Aorta (tissue), 5 donors: Measurements from ENCODE around the gene NFIC. TPM values are rescaled to one million over a fixed set of nuclear protein-coding genes. Genes with fewer than 3 reads are reported as not detected.

Experiments
- ATAC-seq: fragments of 200-7000 bp; cut with Tn5 transposase; one replicate; pipeline ENCODE4 v1.9.1; 2022; ENCODE audit warnings: moderate library complexity; ENCODE audit not compliant: low FRiP score
- DNase-seq, 2 donors: peaks; one replicate each; pipeline ENCODE4 v3.0.0-alpha.2; 2020
- H3K27ac ChIP-seq, 2 donors: one replicate each; pipeline ENCODE4 v1.5.1; 2013; ENCODE audit warnings: low read length in 2 of 2, mild to moderate bottlenecking in 2 of 2, moderate library complexity in 2 of 2, control low read depth in 1 of 2, inconsistent platforms in 1 of 2, low read depth in 1 of 2
- H3K27me3 ChIP-seq, 2 donors: one replicate each; pipeline ENCODE4 v1.6.1; 2013; ENCODE audit warnings: control low read depth in 1 of 2, low read length in 1 of 2, mild to moderate bottlenecking in 1 of 2, moderate library complexity in 1 of 2; ENCODE audit not compliant: insufficient read depth in 2 of 2, control insufficient read depth in 1 of 2
- H3K36me3 ChIP-seq, 2 donors: one replicate each; pipeline ENCODE4 v1.6.1; 2013; ENCODE audit warnings: control low read depth in 1 of 2, low read length in 1 of 2, mild to moderate bottlenecking in 1 of 2; ENCODE audit not compliant: insufficient read depth in 2 of 2, control insufficient read depth in 1 of 2
- H3K4me1 ChIP-seq, 2 donors: one replicate each; pipeline ENCODE4 v1.6.1; 2013; ENCODE audit warnings: low read length in 2 of 2, control low read depth in 1 of 2, mild to moderate bottlenecking in 1 of 2, moderate library complexity in 1 of 2; ENCODE audit not compliant: insufficient read depth in 2 of 2, control insufficient read depth in 1 of 2
- H3K4me3 ChIP-seq, 2 donors: one replicate each; pipeline ENCODE4 v1.5.1; 2013; ENCODE audit warnings: low read length in 2 of 2, control low read depth in 1 of 2, mild to moderate bottlenecking in 1 of 2
- H3K9me3 ChIP-seq: one replicate; pipeline ENCODE4 v1.6.1; 2013; ENCODE audit warnings: mild to moderate bottlenecking, low read length; ENCODE audit not compliant: control insufficient read depth
- WGBS, 2 donors: extraction: QIAGEN DNeasy Blood & Tissue Kit; methylation state at CpG; one replicate each; pipeline ENCODE4 v1.1.7; 2013; 5-methylcytosine and 5-hydroxymethylcytosine counted together
- intact Hi-C, 2 donors: fragments of 100-400 bp; cut with DNase I; formaldehyde crosslinking; loops; one replicate each; pipeline versions ENCODE4 v1.14.2 to v1.15.0; 2022
- long read RNA-seq, 2 donors: library from polyadenylated mRNA; unstranded; transcript quantifications; one replicate each; pipeline ENCODE4 v2.0.0, GENCODE V29; 2020 to 2021
- polyA plus RNA-seq, 2 donors: library from polyadenylated mRNA; stranded (reverse); fragments of 200-250 nt; gene quantifications; one replicate each; pipeline ENCODE4 v1.2.3, GENCODE V29; 2013
- total RNA-seq, 2 donors: library from RNA; stranded (reverse); fragmentation: NEBNext Ultra II Directional; extraction: Animal tissue kit (Norgen Biotek cat#: 25700); gene quantifications; one replicate each; pipeline ENCODE4 v1.2.1, GENCODE V29; 2021
- donor health status: healthy with polysubstance abuse.
- donor health status: Bipolar disorder and iron deficiency.
- donor health status: DM: no; HTN: no; CAD: no.
- donor health status: DM: no; HTN: no; CAD: no.
- donor health status: DM: yes; HTN: yes; CAD: no.

Gene NFIC
- total RNA-seq: 100 to 1,000 TPM; 175 to 188 TPM
- polyA plus RNA-seq: 10 to 100 TPM; 37.5 to 37.7 TPM
- long read RNA-seq, donor 1, full-length matches to known transcripts: 288 of 404 reads
- long read RNA-seq, donor 1, partial matches to known transcripts: 24 of 404 reads
- long read RNA-seq, donor 1, other reads (novel, unspliced or antisense): 92 of 404 reads
- long read RNA-seq, donor 2, full-length matches to known transcripts: 16 of 120 reads
- long read RNA-seq, donor 2, partial matches to known transcripts: 13 of 120 reads
- long read RNA-seq, donor 2, other reads (novel, unspliced or antisense): 91 of 120 reads

GRCh38 chr19:3365836-3366752 is at the start of gene NFIC:
Gene NFIC (plus strand): TSS chr19:3366583. CDS start chr19:3366637, 54 bp downstream.
- DNase-seq: peak; percentile 89 to 92
- Histone ChIP-seq H3K4me3 (peak within 1 kb of the TSS; percentile 92 to 96), H3K27me3 (no peaks in the 10 kb centered on the region), H3K36me3 (no peaks in the 10 kb centered on the region), H3K27ac (peak within 1 kb of the TSS; percentile 81), H3K9me3 (no peaks in the 10 kb centered on the region), H3K4me1 (no peaks in the 10 kb centered on the region)
- 0 to 1% methylated on average over 31 to 53 of the region's 64 CpGs for WGBS, 2 donors
- intact Hi-C loops: loop anchor here (2.0 to 5.0 kb wide), 2 partner anchors 36 to 37 kb away; no protein-coding TSS in a partner anchor
- ATAC-seq: peak; percentile 80

GRCh38 chr19:3316659-3317207 is 49.6 kb upstream of the NFIC start:
- ATAC-seq (no peak), DNase-seq (no peak)
- intact Hi-C loops: no loop called here
- H3K4me3 ChIP-seq: no peak overlapping the region
- H3K27me3 ChIP-seq: no peaks in the 10 kb centered on the region
- H3K4me1 ChIP-seq: no peaks in the 10 kb centered on the region
- no peaks in the 10 kb centered on the region for H3K9me3 ChIP-seq
- H3K36me3 ChIP-seq: no peaks in the 10 kb centered on the region
- WGBS, 2 donors: 86% methylated on average over 5 of the region's 5 CpGs
- H3K27ac ChIP-seq: no peak overlapping the region

DNA sequence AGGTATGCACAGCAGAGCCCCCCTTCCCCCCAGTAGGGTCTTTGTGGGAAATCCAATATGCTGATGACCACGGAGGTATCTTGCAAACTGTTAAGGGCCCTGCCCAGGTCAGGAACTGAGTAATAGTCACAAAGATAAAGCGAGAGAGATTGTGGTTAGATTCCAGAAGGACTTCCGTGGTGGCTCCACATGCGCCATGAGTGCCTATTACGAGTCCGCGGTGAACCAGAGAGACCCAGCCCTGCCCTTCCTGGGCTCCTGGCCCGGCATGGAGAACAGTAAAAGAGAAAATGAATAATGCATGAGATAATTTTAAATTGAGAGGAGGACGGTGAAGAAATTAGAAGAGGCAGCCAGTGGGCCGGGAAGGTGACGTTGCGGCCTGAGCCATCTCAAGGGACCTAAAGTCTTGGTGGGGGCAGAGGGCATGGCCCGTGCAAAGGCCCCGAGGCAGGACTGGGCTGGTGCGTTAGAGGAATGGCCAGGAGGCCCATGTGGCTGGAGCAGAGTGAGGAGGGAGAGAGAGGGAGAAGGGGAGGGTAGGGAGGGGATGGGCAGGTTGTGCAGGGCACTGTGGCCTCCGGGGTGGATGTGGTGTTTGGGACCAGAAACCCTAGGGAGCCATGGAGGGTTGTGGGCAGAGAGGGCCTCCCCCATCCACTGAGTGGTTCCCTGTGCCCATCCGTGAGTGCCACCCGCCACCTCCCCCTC is 46.6 kb upstream of the NFIC start:
- H3K4me3 ChIP-seq: no peak overlapping the region
- H3K9me3 ChIP-seq: no peaks in the 10 kb centered on the region
- intact Hi-C loops: no loop called here
- no peaks in the 10 kb centered on the region for H3K4me1 ChIP-seq
- H3K27ac ChIP-seq: no peak overlapping the region
- WGBS, 2 donors: 54% methylated on average over 18 of the region's 18 CpGs
- ATAC-seq: no peak
- H3K36me3 ChIP-seq: no peaks in the 10 kb centered on the region
- DNase-seq: peak in 1 of 2 donors; percentile 28
- H3K27me3 ChIP-seq: no peaks in the 10 kb centered on the region

- Histone ChIP-seq H3K36me3 (no peaks in the 10 kb centered on the region), H3K9me3 (no peaks in the 10 kb centered on the region), H3K27me3 (no peaks in the 10 kb centered on the region), H3K27ac (no peak overlapping the region), H3K4me3 (no peak overlapping the region), H3K4me1 (no peaks in the 10 kb centered on the region)
- DNase-seq (peak in 1 of 2 donors; percentile 33), ATAC-seq (no peak)
- intact Hi-C loops: no loop called here
- 56 to 58% methylated on average over 27 to 29 of the region's 29 CpGs for WGBS, 2 donors
These were observed 46.1 kb upstream of the NFIC start for GRCh38 chr19:3320354-3320670.

- Histone ChIP-seq H3K9me3 (no peaks in the 10 kb centered on the region), H3K36me3 (no peaks in the 10 kb centered on the region), H3K4me1 (no peaks in the 10 kb centered on the region), H3K27ac (no peak overlapping the region), H3K27me3 (no peaks in the 10 kb centered on the region), H3K4me3 (no peak overlapping the region)
- DNase-seq (peak in 1 of 2 donors; percentile 15), ATAC-seq (no peak)
- intact Hi-C loops: no loop called here
- 55 to 61% methylated on average over 8 of the region's 8 CpGs for WGBS, 2 donors
These were observed 45.5 kb upstream of the NFIC start for GRCh38 chr19:3320853-3321252.

DNA sequence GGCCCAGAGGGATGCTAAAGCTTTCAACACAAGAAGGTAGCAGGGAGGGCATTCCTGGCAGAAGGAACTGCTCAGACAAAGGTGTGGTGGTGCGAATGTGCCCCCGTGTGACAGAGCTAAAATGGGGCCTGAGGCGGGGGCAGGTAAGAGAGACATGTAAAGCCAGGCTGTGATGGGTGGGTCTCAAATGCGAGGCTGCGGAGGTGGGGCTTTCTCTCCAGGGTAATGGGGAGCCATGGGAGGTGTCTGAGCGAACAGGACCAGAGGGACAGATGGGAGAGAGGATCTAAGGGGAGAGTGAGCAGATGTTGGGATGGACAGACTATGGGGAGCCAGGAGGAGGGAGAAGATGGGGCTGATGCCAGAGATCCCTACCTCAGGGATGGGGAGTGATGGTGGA is 44.7 kb upstream of the NFIC start:
- WGBS, 2 donors: 62 to 65% methylated on average over 6 of the region's 6 CpGs
- DNase-seq (peak in 1 of 2 donors; percentile 12), ATAC-seq (no peak)
- Histone ChIP-seq H3K4me1 (no peaks in the 10 kb centered on the region), H3K9me3 (no peaks in the 10 kb centered on the region), H3K27me3 (no peaks in the 10 kb centered on the region), H3K36me3 (no peaks in the 10 kb centered on the region), H3K4me3 (no peak overlapping the region), H3K27ac (no peak overlapping the region)
- intact Hi-C loops: no loop called here

GRCh38 chr19:3322199-3322978 is 44.0 kb upstream of the NFIC start:
- DNase-seq (peak in 1 of 2 donors; percentile 14), ATAC-seq (no peak)
- Histone ChIP-seq H3K4me3 (no peak overlapping the region), H3K27me3 (no peaks in the 10 kb centered on the region), H3K27ac (no peak overlapping the region), H3K9me3 (no peaks in the 10 kb centered on the region), H3K36me3 (no peaks in the 10 kb centered on the region), H3K4me1 (no peaks in the 10 kb centered on the region)
- intact Hi-C loops: no loop called here
- 77 to 86% methylated on average over 6 of the region's 6 CpGs for whole genome bisulfite sequencing, 2 donors

- WGBS, 2 donors: 37 to 80% methylated on average over 1 to 2 of the region's 2 CpGs
- Histone ChIP-seq H3K36me3 (no peaks in the 10 kb centered on the region), H3K4me1 (no peaks in the 10 kb centered on the region), H3K4me3 (no peak overlapping the region), H3K27ac (no peak overlapping the region), H3K27me3 (no peaks in the 10 kb centered on the region), H3K9me3 (no peaks in the 10 kb centered on the region)
- intact Hi-C loops: no loop called here
- DNase-seq: peak in 1 of 2 donors; percentile 9
- ATAC-seq: no peak
These were observed 43.4 kb upstream of the NFIC start for GRCh38 chr19:3323026-3323425.
